ENCODE data around the gene PHF20. TPM values are rescaled to one million over a fixed set of nuclear protein-coding genes. Genes with fewer than 3 reads are reported as not detected.

The PHF20 gene
- total and polyA plus RNA-seq, 2 donors (not counting 3 experiments of a cell fraction or from before 2014, with no cell fraction given), result 25.0 to 45.8 TPM

GRCh38 chr20:35831029-35831428, 59.2 kb downstream of the PHF20 start:
- no peaks in the 10 kb centered on the region for H3K9me3 ChIP-seq (replicated peaks; ENCODE audit: control insufficient read depth, insufficient read depth, low read length)
- H3K9me1 ChIP-seq (replicated peaks; ENCODE audit: control insufficient read depth, extremely low read depth, insufficient read depth, low read length), result no peaks in the 10 kb centered on the region
- ChIA-PET CTCF (interaction anchor here (0.7 to 1.1 kb wide), 2 partner anchors 10 to 17 kb away, joined by 3 read pairs; no protein-coding TSS in a partner anchor), POLR2A (no interaction called here)
- TF ChIP-seq MYC (IDR thresholded peaks at IDR 0.05; ENCODE audit: low read depth, low read length) (no peak), POLR2AphosphoS5 (IDR thresholded peaks at IDR 0.05; ENCODE audit: insufficient read depth, low read depth, low read length) (no peak), JUN (IDR thresholded peaks at IDR 0.05; ENCODE audit: borderline replicate concordance, insufficient read depth, insufficient read length, low read depth) (no peak), POLR2A (IDR thresholded peaks at IDR 0.05; ENCODE audit: low read depth, low read length) (no peak), GATA2 (IDR thresholded peaks at IDR 0.05; ENCODE audit: insufficient read depth, insufficient read length, low read depth, low read length) (no peak)
- H3K4me3 ChIP-seq (replicated peaks in 1 of 3; ENCODE audit: insufficient read depth in 1 of 3, low read depth in 1 of 3, low read length in 3 of 3), result no peak overlapping the region
- DNase-seq (ENCODE audit: low read depth, low spot score) (no peak), FAIRE-seq (no peak)
- no peaks in the 10 kb centered on the region for H4K20me1 ChIP-seq (replicated peaks; ENCODE audit: control insufficient read depth, extremely low read depth, insufficient read depth, low read length)
- intact Hi-C loops (cut with micrococcal nuclease) (no loop called here), dilution Hi-C loops (cut with MboI; ENCODE audit: extremely low pct_ligation_motif_present, low sequenced_read_pairs) (no loop called here)
- peaks cover 14% of the 10 kb centered on the region for H3K79me2 ChIP-seq (ENCODE audit: control insufficient read depth, insufficient read depth, low read length)
- H2AFZ ChIP-seq (ENCODE audit: low read depth, low read length), result no peak overlapping the region
- no peak overlapping the region for H3K27ac ChIP-seq (ENCODE audit: insufficient read depth, low read depth, low read length)
- no peak overlapping the region for H3K9ac ChIP-seq (replicated peaks; ENCODE audit: extremely low read depth, insufficient read depth, low read length)
- no peaks in the 10 kb centered on the region for H3K27me3 ChIP-seq (ENCODE audit: control insufficient read depth in 2 of 2, insufficient read depth in 2 of 2, low read length in 2 of 2)
- no peak overlapping the region for H3K4me2 ChIP-seq (ENCODE audit: insufficient read depth, low read length)
- BruUV-seq (replicated peaks), result no TSS peak
- no peaks in the 10 kb centered on the region for H3K36me3 ChIP-seq (ENCODE audit: control insufficient read depth in 2 of 2, extremely low read depth in 1 of 2, insufficient read depth in 2 of 2, low read length in 2 of 2)
- H3K4me1 ChIP-seq (ENCODE audit: control insufficient read depth, extremely low read depth, insufficient read depth, low read length), result no peaks in the 10 kb centered on the region

- H3K4me2 ChIP-seq (ENCODE audit: insufficient read depth, low read length), result no peak overlapping the region
- TF ChIP-seq GATA2 (IDR thresholded peaks at IDR 0.05; ENCODE audit: insufficient read depth, insufficient read length, low read depth, low read length), result no peak
- no peak for TF ChIP-seq MAX (IDR thresholded peaks at IDR 0.05; ENCODE audit: insufficient read depth, insufficient read length)
- no peak for TF ChIP-seq CTCF (IDR thresholded peaks at IDR 0.05; ENCODE audit: extremely low read depth in 1 of 2, insufficient read depth in 1 of 2, low read depth in 1 of 2, low read length in 2 of 2)
- TF ChIP-seq POLR2A (IDR thresholded peaks at IDR 0.05; ENCODE audit: low read depth, low read length), result no peak
- TF ChIP-seq POLR2AphosphoS5 (IDR thresholded peaks at IDR 0.05; ENCODE audit: insufficient read depth, low read depth, low read length), result no peak
- TF ChIP-seq EZH2 (IDR thresholded peaks at IDR 0.05; ENCODE audit: borderline replicate concordance, low read depth, low read length, severe bottlenecking), result no peak
- no peak for TF ChIP-seq FOS (IDR thresholded peaks at IDR 0.05; ENCODE audit: borderline replicate concordance, insufficient read depth, low read length)
- TF ChIP-seq MYC (IDR thresholded peaks at IDR 0.05; ENCODE audit: low read depth, low read length), result no peak
- TF ChIP-seq JUN (IDR thresholded peaks at IDR 0.05; ENCODE audit: borderline replicate concordance, insufficient read depth, insufficient read length, low read depth), result no peak
- no TSS peak for BruUV-seq (replicated peaks)
- H3K9me3 ChIP-seq (replicated peaks; ENCODE audit: control insufficient read depth, insufficient read depth, low read length), result no peaks in the 10 kb centered on the region
- peaks cover 14% of the 10 kb centered on the region for H3K79me2 ChIP-seq (ENCODE audit: control insufficient read depth, insufficient read depth, low read length)
- no peak for FAIRE-seq
- H3K36me3 ChIP-seq (ENCODE audit: control insufficient read depth in 2 of 2, extremely low read depth in 1 of 2, insufficient read depth in 2 of 2, low read length in 2 of 2), result no peaks in the 10 kb centered on the region
- intact Hi-C loops (cut with micrococcal nuclease) (no loop called here), dilution Hi-C loops (cut with MboI; ENCODE audit: extremely low pct_ligation_motif_present, low sequenced_read_pairs) (no loop called here)
- no peak overlapping the region for H3K4me3 ChIP-seq (replicated peaks in 1 of 3; ENCODE audit: insufficient read depth in 1 of 3, low read depth in 1 of 3, low read length in 3 of 3)
- no peak overlapping the region for H3K27ac ChIP-seq (ENCODE audit: insufficient read depth, low read depth, low read length)
- no peaks in the 10 kb centered on the region for H3K4me1 ChIP-seq (ENCODE audit: control insufficient read depth, extremely low read depth, insufficient read depth, low read length)
- no peak for DNase-seq (ENCODE audit: low read depth, low spot score)
- H2AFZ ChIP-seq (ENCODE audit: low read depth, low read length), result no peak overlapping the region
- no peaks in the 10 kb centered on the region for H4K20me1 ChIP-seq (replicated peaks; ENCODE audit: control insufficient read depth, extremely low read depth, insufficient read depth, low read length)
- H3K27me3 ChIP-seq (ENCODE audit: control insufficient read depth in 2 of 2, insufficient read depth in 2 of 2, low read length in 2 of 2), result no peaks in the 10 kb centered on the region
- POLR2A ChIA-PET, result no interaction called here
- no peaks in the 10 kb centered on the region for H3K9me1 ChIP-seq (replicated peaks; ENCODE audit: control insufficient read depth, extremely low read depth, insufficient read depth, low read length)
- no peak overlapping the region for H3K9ac ChIP-seq (replicated peaks; ENCODE audit: extremely low read depth, insufficient read depth, low read length)
- CTCF ChIA-PET, result no interaction called here
Observed at GRCh38 chr20:35831971-35832370, 60.2 kb downstream of the PHF20 start.
